Measurements from ENCODE around the gene PARD3B.

The PARD3B gene

DNA sequence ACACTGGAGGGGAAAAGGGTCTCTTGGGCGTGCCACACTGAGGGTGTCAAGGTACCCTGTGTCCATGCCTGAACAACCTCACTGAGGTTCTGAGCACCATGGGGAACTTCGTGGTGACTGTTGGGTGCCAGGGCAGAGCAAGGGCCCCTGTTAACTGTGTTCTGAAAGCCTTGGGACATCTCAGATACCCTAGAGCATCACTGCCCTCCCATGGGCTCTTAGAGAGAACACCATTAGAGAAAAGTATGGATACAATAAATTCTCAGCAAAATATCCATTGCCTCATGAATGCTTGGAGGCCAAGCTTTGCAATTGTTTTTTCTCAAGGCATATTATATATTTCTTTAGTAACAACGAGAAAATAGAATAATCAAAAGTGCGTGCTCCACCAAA is 648.6 kb downstream of the PARD3B start:
- TF ChIP-seq YY1 (IDR thresholded peaks at IDR 0.05; ENCODE audit: insufficient read depth, insufficient read length) = no peak
- TF ChIP-seq SUZ12 (IDR thresholded peaks at IDR 0.05; ENCODE audit: extremely low read depth, insufficient read depth, insufficient read length) = no peak
- TF ChIP-seq ZNF274 (IDR thresholded peaks at IDR 0.05; ENCODE audit: low read depth, low read length) = no peak
- Histone ChIP-seq H3K4me1 (ENCODE audit: insufficient read depth, insufficient read length) (no peaks in the 10 kb centered on the region), H3K27me3 (ENCODE audit: insufficient read depth, insufficient read length) (no peaks in the 10 kb centered on the region), H3K9me3 (ENCODE audit: insufficient read depth, low read length) (no peaks in the 10 kb centered on the region), H3K9ac (ENCODE audit: insufficient read length, low read depth) (no peak overlapping the region), H3K4me3 (ENCODE audit: insufficient read length, low read depth) (no peak overlapping the region), H3K36me3 (ENCODE audit: insufficient read depth, insufficient read length, low read length) (no peaks in the 10 kb centered on the region)
- DNase-seq (ENCODE audit: low read depth, low spot score) = no peak

DNA sequence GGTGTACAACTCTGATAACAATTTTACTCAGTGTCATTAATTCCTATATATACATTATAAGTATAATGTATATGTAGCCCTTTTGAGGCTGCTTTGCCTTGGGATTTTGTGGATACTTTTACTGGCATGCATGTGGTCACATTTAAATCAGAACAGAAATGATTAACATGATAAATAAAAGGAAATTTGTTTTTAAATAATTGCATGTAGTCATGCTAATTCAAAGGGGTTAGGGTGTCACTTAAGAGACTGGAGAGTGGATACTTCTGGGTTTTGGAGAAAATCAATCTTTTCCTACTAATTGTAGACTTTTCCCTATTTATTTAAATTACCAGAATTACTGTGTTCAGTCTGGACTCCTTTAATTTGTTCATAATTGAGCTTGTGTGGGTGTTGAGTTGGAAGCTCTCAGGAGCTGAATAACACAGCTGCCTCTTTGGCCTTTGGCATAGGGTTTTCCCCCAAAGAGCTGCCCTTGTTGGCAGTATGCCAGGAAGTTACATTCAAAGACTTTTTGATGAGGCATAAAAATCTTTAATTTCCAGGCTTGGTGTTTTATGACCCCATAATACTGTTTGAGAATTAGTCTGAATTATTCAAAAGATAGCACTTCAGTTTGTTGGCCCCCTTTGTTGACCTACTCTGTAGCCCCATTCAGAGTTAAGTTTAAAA is 652.3 kb downstream of the PARD3B start:
- TF ChIP-seq SUZ12 (IDR thresholded peaks at IDR 0.05; ENCODE audit: extremely low read depth, insufficient read depth, insufficient read length) = no peak
- TF ChIP-seq ZNF274 (IDR thresholded peaks at IDR 0.05; ENCODE audit: low read depth, low read length) = no peak
- TF ChIP-seq YY1 (IDR thresholded peaks at IDR 0.05; ENCODE audit: insufficient read depth, insufficient read length) = no peak
- Histone ChIP-seq H3K27me3 (ENCODE audit: insufficient read depth, insufficient read length) (no peaks in the 10 kb centered on the region), H3K4me1 (ENCODE audit: insufficient read depth, insufficient read length) (no peaks in the 10 kb centered on the region), H3K9me3 (ENCODE audit: insufficient read depth, low read length) (no peaks in the 10 kb centered on the region), H3K4me3 (ENCODE audit: insufficient read length, low read depth) (no peak overlapping the region), H3K36me3 (ENCODE audit: insufficient read depth, insufficient read length, low read length) (no peaks in the 10 kb centered on the region), H3K9ac (ENCODE audit: insufficient read length, low read depth) (no peak overlapping the region)
- DNase-seq (ENCODE audit: low read depth, low spot score) = no peak

DNA sequence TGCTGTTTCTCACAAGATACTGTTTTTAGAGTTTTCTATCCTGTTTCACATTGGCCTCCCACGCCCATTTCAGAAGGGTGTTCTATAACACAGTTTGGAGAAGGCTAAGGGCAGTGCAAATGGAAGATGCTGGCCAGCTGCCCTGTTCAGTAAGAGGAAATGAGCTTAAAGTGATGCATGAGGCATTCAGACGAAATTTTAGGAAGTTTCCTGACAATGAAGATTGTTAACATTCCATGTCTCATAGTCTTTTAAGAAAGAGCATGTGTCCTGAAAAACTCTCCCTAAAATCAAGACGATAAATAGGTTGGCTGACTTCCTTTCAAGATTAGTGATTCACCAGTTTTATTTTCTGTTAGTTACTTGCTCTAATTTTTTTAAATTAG is 652.9 kb downstream of the PARD3B start:
- Histone ChIP-seq H3K9me3 (ENCODE audit: insufficient read depth, low read length) (no peaks in the 10 kb centered on the region), H3K4me3 (ENCODE audit: insufficient read length, low read depth) (no peak overlapping the region), H3K4me1 (ENCODE audit: insufficient read depth, insufficient read length) (no peaks in the 10 kb centered on the region), H3K27me3 (ENCODE audit: insufficient read depth, insufficient read length) (no peaks in the 10 kb centered on the region), H3K9ac (ENCODE audit: insufficient read length, low read depth) (no peak overlapping the region), H3K36me3 (ENCODE audit: insufficient read depth, insufficient read length, low read length) (no peaks in the 10 kb centered on the region)
- DNase-seq (ENCODE audit: low read depth, low spot score) = no peak
- TF ChIP-seq SUZ12 (IDR thresholded peaks at IDR 0.05; ENCODE audit: extremely low read depth, insufficient read depth, insufficient read length) (no peak), ZNF274 (IDR thresholded peaks at IDR 0.05; ENCODE audit: low read depth, low read length) (no peak), YY1 (IDR thresholded peaks at IDR 0.05; ENCODE audit: insufficient read depth, insufficient read length) (no peak)

DNA sequence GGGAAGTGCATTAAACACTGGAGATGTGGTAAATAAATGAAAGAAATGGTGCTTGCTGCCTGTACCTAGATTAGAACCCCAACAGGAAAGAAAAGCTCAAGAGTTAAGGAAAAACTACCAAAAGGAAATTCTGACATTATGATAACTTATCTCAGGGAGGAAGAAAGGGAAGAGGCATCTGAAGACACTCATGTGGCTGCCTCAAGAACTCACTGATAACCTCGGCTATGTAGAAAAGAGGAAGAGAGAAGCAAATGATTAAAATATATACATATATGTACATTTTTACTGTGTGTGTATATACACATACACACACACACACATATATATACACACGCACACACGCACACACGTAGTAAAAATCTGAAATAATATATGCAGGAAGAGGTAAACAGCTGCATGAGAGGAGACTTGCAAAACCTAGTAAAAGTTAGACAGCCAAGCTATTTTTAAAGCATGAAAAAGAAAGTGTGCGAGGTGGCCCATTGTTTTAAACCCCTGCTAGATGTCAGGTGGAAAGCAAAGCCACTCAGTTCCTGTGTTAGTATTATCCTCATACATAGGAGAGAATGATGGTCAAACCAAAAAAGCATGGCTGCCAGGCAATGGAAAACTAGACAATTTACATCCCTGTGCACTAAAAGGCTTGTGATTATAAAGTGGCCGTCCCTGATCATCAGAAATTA is 654.0 kb downstream of the PARD3B start:
- no peaks in the 10 kb centered on the region for H3K27me3 ChIP-seq (ENCODE audit: insufficient read depth, insufficient read length)
- no peaks in the 10 kb centered on the region for H3K9me3 ChIP-seq (ENCODE audit: insufficient read depth, low read length)
- DNase-seq (ENCODE audit: low read depth, low spot score) = no peak
- no peaks in the 10 kb centered on the region for H3K36me3 ChIP-seq (ENCODE audit: insufficient read depth, insufficient read length, low read length)
- no peak overlapping the region for H3K9ac ChIP-seq (ENCODE audit: insufficient read length, low read depth)
- H3K4me3 ChIP-seq (ENCODE audit: insufficient read length, low read depth) = no peak overlapping the region
- no peaks in the 10 kb centered on the region for H3K4me1 ChIP-seq (ENCODE audit: insufficient read depth, insufficient read length)
- TF ChIP-seq YY1 (IDR thresholded peaks at IDR 0.05; ENCODE audit: insufficient read depth, insufficient read length) (no peak), ZNF274 (IDR thresholded peaks at IDR 0.05; ENCODE audit: low read depth, low read length) (no peak), SUZ12 (IDR thresholded peaks at IDR 0.05; ENCODE audit: extremely low read depth, insufficient read depth, insufficient read length) (no peak)

DNA sequence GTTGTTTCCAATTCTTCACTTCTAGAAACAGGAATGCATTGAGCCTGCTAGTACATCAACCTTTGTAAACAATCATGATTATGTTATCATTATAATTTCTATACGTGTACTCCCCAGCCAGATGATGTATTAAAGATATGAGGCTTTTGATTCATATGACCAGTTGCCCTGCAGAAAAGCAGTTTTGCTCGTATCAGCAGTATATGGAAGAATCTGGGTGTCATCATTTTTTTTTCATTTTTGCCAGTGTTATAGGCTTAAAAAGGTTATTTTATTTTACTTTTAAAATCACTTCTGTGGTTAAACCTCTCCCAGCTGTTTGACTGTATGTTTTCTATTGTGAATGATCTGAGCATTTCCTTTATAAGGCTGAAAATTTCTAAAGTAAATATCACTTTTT is 665.2 kb downstream of the PARD3B start:
- no peak overlapping the region for H3K4me3 ChIP-seq (ENCODE audit: insufficient read length, low read depth)
- H3K9me3 ChIP-seq (ENCODE audit: insufficient read depth, low read length) = no peaks in the 10 kb centered on the region
- no peak for DNase-seq (ENCODE audit: low read depth, low spot score)
- no peaks in the 10 kb centered on the region for H3K27me3 ChIP-seq (ENCODE audit: insufficient read depth, insufficient read length)
- no peaks in the 10 kb centered on the region for H3K4me1 ChIP-seq (ENCODE audit: insufficient read depth, insufficient read length)
- no peak overlapping the region for H3K9ac ChIP-seq (ENCODE audit: insufficient read length, low read depth)
- H3K36me3 ChIP-seq (ENCODE audit: insufficient read depth, insufficient read length, low read length) = no peaks in the 10 kb centered on the region
- no peak for TF ChIP-seq ZNF274 (IDR thresholded peaks at IDR 0.05; ENCODE audit: low read depth, low read length)
- TF ChIP-seq SUZ12 (IDR thresholded peaks at IDR 0.05; ENCODE audit: extremely low read depth, insufficient read depth, insufficient read length) = no peak
- TF ChIP-seq YY1 (IDR thresholded peaks at IDR 0.05; ENCODE audit: insufficient read depth, insufficient read length) = no peak

DNA sequence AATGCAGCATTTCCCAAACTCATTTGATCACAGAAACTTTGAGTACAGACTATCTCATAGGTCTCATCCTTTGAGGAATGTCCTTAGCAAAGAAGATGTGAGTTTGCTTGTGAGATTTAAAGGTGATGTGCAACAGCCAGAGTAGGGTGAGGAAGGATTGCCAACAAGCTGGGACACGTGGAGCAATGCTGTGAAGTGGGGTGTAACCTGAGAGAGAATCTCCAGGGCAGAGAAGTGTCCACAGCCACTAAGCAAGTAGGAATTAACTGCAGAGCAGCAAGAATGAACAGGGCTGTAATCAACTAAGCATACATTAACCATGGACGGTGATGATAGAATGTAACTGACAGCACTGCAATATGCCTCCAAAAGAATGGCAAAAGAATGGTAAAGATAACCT is 667.1 kb downstream of the PARD3B start:
- Histone ChIP-seq H3K9ac (ENCODE audit: insufficient read length, low read depth) (no peak overlapping the region), H3K4me1 (ENCODE audit: insufficient read depth, insufficient read length) (no peaks in the 10 kb centered on the region), H3K36me3 (ENCODE audit: insufficient read depth, insufficient read length, low read length) (no peaks in the 10 kb centered on the region), H3K9me3 (ENCODE audit: insufficient read depth, low read length) (no peaks in the 10 kb centered on the region), H3K4me3 (ENCODE audit: insufficient read length, low read depth) (no peak overlapping the region), H3K27me3 (ENCODE audit: insufficient read depth, insufficient read length) (no peaks in the 10 kb centered on the region)
- TF ChIP-seq SUZ12 (IDR thresholded peaks at IDR 0.05; ENCODE audit: extremely low read depth, insufficient read depth, insufficient read length) (no peak), YY1 (IDR thresholded peaks at IDR 0.05; ENCODE audit: insufficient read depth, insufficient read length) (no peak), ZNF274 (IDR thresholded peaks at IDR 0.05; ENCODE audit: low read depth, low read length) (no peak)
- no peak for DNase-seq (ENCODE audit: low read depth, low spot score)

DNA sequence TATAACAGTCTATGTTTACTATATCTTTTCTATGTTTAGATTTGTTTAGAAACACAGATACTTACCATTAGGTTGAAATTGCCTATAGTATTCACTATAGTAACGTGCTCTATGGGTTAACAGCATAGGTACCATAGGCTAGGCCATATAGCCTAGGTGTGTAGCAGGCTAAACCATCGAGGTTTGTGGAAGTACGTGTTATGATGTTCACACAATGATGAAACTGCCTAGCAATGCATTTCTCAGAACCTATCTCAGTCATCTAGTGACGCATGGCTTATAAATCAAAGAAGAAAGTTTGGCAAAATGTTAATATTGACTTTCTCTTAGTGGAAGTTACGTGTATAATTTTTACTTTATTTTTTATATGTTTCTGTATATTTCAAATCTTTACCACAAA is 670.8 kb downstream of the PARD3B start:
- Histone ChIP-seq H3K4me3 (ENCODE audit: insufficient read length, low read depth) (no peak overlapping the region), H3K4me1 (ENCODE audit: insufficient read depth, insufficient read length) (no peaks in the 10 kb centered on the region), H3K9me3 (ENCODE audit: insufficient read depth, low read length) (no peaks in the 10 kb centered on the region), H3K36me3 (ENCODE audit: insufficient read depth, insufficient read length, low read length) (no peaks in the 10 kb centered on the region), H3K9ac (ENCODE audit: insufficient read length, low read depth) (no peak overlapping the region), H3K27me3 (ENCODE audit: insufficient read depth, insufficient read length) (no peaks in the 10 kb centered on the region)
- no peak for TF ChIP-seq ZNF274 (IDR thresholded peaks at IDR 0.05; ENCODE audit: low read depth, low read length)
- no peak for TF ChIP-seq SUZ12 (IDR thresholded peaks at IDR 0.05; ENCODE audit: extremely low read depth, insufficient read depth, insufficient read length)
- TF ChIP-seq YY1 (IDR thresholded peaks at IDR 0.05; ENCODE audit: insufficient read depth, insufficient read length) = no peak
- no peak for DNase-seq (ENCODE audit: low read depth, low spot score)

All from NT2/D1 (cell line).